K562 (cell line): ENCODE measurements around the gene TXN2. TPM values are rescaled to one million over a fixed set of nuclear protein-coding genes. Genes with fewer than 3 reads are reported as not detected.
"Not testable (repeated sequence)": the region's sequence is repeated elsewhere in the genome, so short reads cannot be mapped to it uniquely, and the experiment has no call there.

ENCODE experiments used
- ATAC-seq: fragments of 200-7000 bp; cut with Tn5 transposase; 3 replicates; pipeline ENCODE4 v1.9.1; 2020; ENCODE audit warnings: moderate library complexity
- BruUV-seq: library from RNA; stranded (reverse); fragments of 400-500 nt; replicated peaks from 2 replicates; lab custom pipeline; 2021; lab: Mats Ljungman, UMichigan
- CTCF ChIA-PET: fragments of 300-600 bp; formaldehyde crosslinking; extraction: SDS; loops from one replicate; lab custom pipeline; 2021; ENCODE audit warnings: low intra/inter-chr PET ratio; lab: Yijun Ruan, JAX
- POLR2A ChIA-PET: fragments of 300-600, 350-650 bp; sonication (Branson Sonifier 250); formaldehyde crosslinking; extraction: SDS; loops from one replicate; lab custom pipeline; 2021; ENCODE audit warnings: antibody characterized with exemption, inconsistent platforms; lab: Yijun Ruan, JAX
- DNase-seq, 4 experiments: peaks; one replicate each; pipeline versions ENCODE4 v3.0.0 to v3.0.0-alpha.2; 2011 to 2018; ENCODE audit warnings: low spot score in 3 of 4, mixed read lengths in 3 of 4; ENCODE audit errors: extremely low read depth in 1 of 4
- FAIRE-seq: peaks from 2 replicates; lab custom pipeline; 2011; peaks lifted over from hg19 to GRCh38; lab: Jason Lieb, UNC
- H2AFZ ChIP-seq: 2 replicates; pipeline ENCODE4 v1.6.0; 2011; ENCODE audit warnings: low read depth, low read length, control low read depth, inconsistent platforms
- H3K27ac ChIP-seq: fragments of 200-600 bp; 3 replicates; pipeline ENCODE4 v1.8.0; 2011; ENCODE audit warnings: low read depth, mild to moderate bottlenecking, control low read depth, inconsistent platforms, low read length, moderate library complexity, mixed read lengths; ENCODE audit errors: extremely low read depth
- H3K27me3 ChIP-seq, 2 experiments: fragments of 300-600 bp in 1 of 2; 2 replicates in 1 of 2; 3 replicates in 1 of 2; pipeline versions ENCODE4 v1.6.0 to v1.8.0; 2011; ENCODE audit warnings: inconsistent platforms in 2 of 2, low read length in 2 of 2, mild to moderate bottlenecking in 1 of 2, mixed read lengths in 1 of 2, moderate library complexity in 1 of 2; ENCODE audit not compliant: control insufficient read depth in 2 of 2, insufficient read depth in 2 of 2
- H3K36me3 ChIP-seq: fragments of 300-600 bp; 3 replicates; pipeline ENCODE4 v1.8.0; 2011; ENCODE audit warnings: mild to moderate bottlenecking, low read length, inconsistent platforms; ENCODE audit not compliant: control insufficient read depth, insufficient read depth
- H3K4me1 ChIP-seq, 2 experiments: fragments of 200-600 bp in 1 of 2; replicated peaks in 1 of 2; 2 replicates in 1 of 2; 3 replicates in 1 of 2; pipeline versions ENCODE4 v1.5.1 to v1.8.0; 2011; ENCODE audit warnings: inconsistent platforms in 2 of 2, low read length in 2 of 2, mild to moderate bottlenecking in 1 of 2, mixed read lengths in 1 of 2, moderate library complexity in 1 of 2; ENCODE audit not compliant: control insufficient read depth in 2 of 2, insufficient read depth in 2 of 2
- H3K4me2 ChIP-seq: 2 replicates; pipeline ENCODE4 v1.6.1; 2011; ENCODE audit warnings: low read length, control low read depth, inconsistent platforms, mixed read lengths; ENCODE audit not compliant: insufficient read depth
- H3K4me3 ChIP-seq: fragments of 200-600 bp; sonication (generic), shearing (Covaris generic); 2 replicates; pipeline ENCODE4 v1.5.1; 2016; ENCODE audit warnings: control low read depth, inconsistent platforms
- H3K79me2 ChIP-seq: fragments of 200-600 bp; 3 replicates; pipeline ENCODE4 v1.8.0; 2011; ENCODE audit warnings: low read length, inconsistent platforms; ENCODE audit not compliant: control insufficient read depth, insufficient read depth
- H3K9ac ChIP-seq, 2 experiments: 2 replicates each; pipeline versions ENCODE4 v1.6.0 to v1.6.1; 2011; ENCODE audit warnings: low read depth in 2 of 2, low read length in 2 of 2, control low read depth in 1 of 2, inconsistent platforms in 1 of 2, mild to moderate bottlenecking in 1 of 2, mixed read lengths in 1 of 2; ENCODE audit not compliant: insufficient read depth in 1 of 2
- H3K9me1 ChIP-seq: one replicate; pipeline ENCODE4 v1.6.0; 2011; ENCODE audit warnings: inconsistent platforms, mild to moderate bottlenecking, low read length, moderate library complexity; ENCODE audit not compliant: control insufficient read depth, insufficient read depth
- H3K9me3 ChIP-seq: replicated peaks from 2 replicates; pipeline ENCODE4 v1.5.1; 2011; ENCODE audit warnings: low read depth, low read length, inconsistent platforms; ENCODE audit not compliant: control insufficient read depth, insufficient read depth
- H4K20me1 ChIP-seq: replicated peaks from 2 replicates; pipeline ENCODE4 v1.6.1; 2011; ENCODE audit warnings: low read length, inconsistent platforms, mixed read lengths; ENCODE audit not compliant: control insufficient read depth, insufficient read depth
- SPI1 ChIP-seq: IDR thresholded peaks from 2 replicates; pipeline ENCODE4 v1.6.1; 2011; ENCODE audit warnings: low read depth, low read length, control low read depth, borderline replicate concordance
- ZNF121 ChIP-seq: sonication (generic); formaldehyde crosslinking; conservative IDR thresholded peaks from 2 replicates; pipeline ENCODE4 v1.8.0; 2022; ENCODE audit warnings: missing genetic modification reagents
- WGBS: fragments of 100-300 bp; shearing (Covaris generic); methylation state at CpG from one replicate; pipeline ENCODE4 v1.1.6; 2016; ENCODE audit warnings: low coverage, mixed read lengths; ENCODE audit not compliant: insufficient coverage; ENCODE audit errors: missing lambda C conversion rate; 5-methylcytosine and 5-hydroxymethylcytosine counted together
- in situ Hi-C: fragments of 300-500 bp; cut with MboI; formaldehyde crosslinking; loops from 4 replicates; pipeline ENCODE4 v1.15.0; 2018; ENCODE audit warnings: inconsistent platforms, mixed read lengths
- intact Hi-C: fragments of 100-400 bp; cut with micrococcal nuclease; formaldehyde crosslinking; loops from 2 replicates; pipeline ENCODE4 v1.14.2; 2022
- polyA plus RNA-seq, 8 experiments: library from polyadenylated mRNA; depleted of rRNA in 4 of 8; stranded (reverse) in 5 of 8; unstranded in 3 of 8; fragments of >200 nt; fragmentation: Nextera tagmentation in 2 of 8; fragmentation: Illumina TruSeq in 1 of 8; extraction: Ambion mirVana in 2 of 8; extraction: Trizol in 1 of 8; gene quantifications; 2 replicates each; pipeline versions ENCODE4 v1.2.1 to v1.2.3, GENCODE V29; 2011 to 2014; ENCODE audit warnings: inconsistent platforms in 1 of 8, missing spikeins in 1 of 8
- total RNA-seq, 7 experiments: library from RNA; depleted of rRNA in 6 of 7; stranded (reverse); fragments of >200 nt in 6 of 7; fragmentation: Illumina TruSeq in 2 of 7; extraction: Trizol in 2 of 7; gene quantifications; 2 replicates each; pipeline versions ENCODE4 v1.2.1 to v1.2.3, GENCODE V29; 2011 to 2021; ENCODE audit warnings: low replicate concordance in 1 of 7

TXN2 gene
- total and polyA plus RNA-seq, 9 of the 15 experiments (the other 6 are each of a cell fraction or from before 2014, with no cell fraction given): 48.5 to 399 (median 118) TPM

GRCh38 chr22:36453855-36454378 lies 27.5 kb downstream of the TXN2 start:
- no peaks in the 10 kb centered on the region for H4K20me1 ChIP-seq
- H3K9ac ChIP-seq: peak overlapping the region; percentile 68 to 92; a peak in 1 of 4 replicates
- H3K4me3 ChIP-seq: no peak overlapping the region
- H3K27ac ChIP-seq: 0 out of 3 replicates have a peak overlapping the region, but pooled peaks have one; percentile 2
- intact Hi-C loops (loop anchor here (10.0 kb wide), 1 partner anchor 69 kb away; the partner anchor contains the start of gene MYH9), in situ Hi-C loops (no loop called here)
- H3K9me1 ChIP-seq: no peaks in the 10 kb centered on the region
- ChIA-PET CTCF (no interaction called here), POLR2A (interaction anchor here (0.7 to 1.1 kb wide), 2 partner anchors 12 to 310 kb away, joined by 3 to 4 read pairs; no protein-coding TSS in a partner anchor)
- DNase-seq: no peak
- H3K79me2 ChIP-seq: no peaks in the 10 kb centered on the region
- H3K36me3 ChIP-seq: no peaks in the 10 kb centered on the region
- H3K27me3 ChIP-seq: no peaks in the 10 kb centered on the region
- H3K9me3 ChIP-seq: no peaks in the 10 kb centered on the region
- FAIRE-seq: no peak
- peak overlapping the region; percentile 16; the same call in 1 of the 2 replicates for H3K4me2 ChIP-seq
- H3K4me1 ChIP-seq: peaks cover 27 to 39% of the 10 kb centered on the region in 2 experiments
- TF ChIP-seq ZNF121 (CRISPR knock-in tag): no peak
- 97% methylated on average over 15 of the region's 16 CpGs for WGBS
- BruUV-seq: no TSS peak
- no peak for ATAC-seq
- no peak overlapping the region for H2AFZ ChIP-seq

GRCh38 chr22:36452978-36453607 lies 28.3 kb downstream of the TXN2 start:
- H3K27ac ChIP-seq, H3K9ac ChIP-seq, BruUV-seq, H3K4me2 ChIP-seq, DNase-seq, H3K9me3 ChIP-seq, H2AFZ ChIP-seq, H3K79me2 ChIP-seq, FAIRE-seq, in situ Hi-C loops, ATAC-seq, H3K4me3 ChIP-seq, CTCF ChIA-PET, H4K20me1 ChIP-seq, H3K36me3 ChIP-seq, H3K27me3 ChIP-seq, H3K9me1 ChIP-seq: not testable (repeated sequence)
- H3K4me1 ChIP-seq: peaks cover 24 to 37% of the 10 kb centered on the region in 2 experiments
- POLR2A ChIA-PET: interaction anchor here (1.1 kb wide), 1 partner anchor 12 kb away, joined by 4 read pairs; no protein-coding TSS in a partner anchor
- 93% methylated on average over 3 of the region's 5 CpGs for WGBS
- peak; percentile 54 for TF ChIP-seq SPI1
- intact Hi-C loops: loop anchor here (10.0 kb wide), 1 partner anchor 68 kb away; the partner anchor contains the start of gene MYH9
